Tibial artery (tissue), 4 donors: Measurements from ENCODE around the gene MLLT10.

Experiments used
- DNase-seq, 2 donors: peaks; one replicate each; pipeline ENCODE4 v3.0.0-alpha.2; 2019
- H3K27ac ChIP-seq, 2 donors: fragments of 200-600 bp; sonication (generic) in 1 of 2; 1 replicate in 1 of 2; 2 replicates in 1 of 2; pipeline ENCODE4 v1.5.1; 2018 to 2019; ENCODE audit warnings: mild to moderate bottlenecking in 1 of 2
- H3K27me3 ChIP-seq, 2 donors: fragments of 200-600 bp; sonication (generic) in 1 of 2; one replicate each; pipeline versions ENCODE4 v1.5.1 to v1.6.0; 2016 to 2019
- H3K36me3 ChIP-seq, 3 donors: fragments of 200-600 bp; sonication (generic) in 2 of 3; one replicate each; pipeline ENCODE4 v1.5.1; 2016 to 2019; ENCODE audit warnings: mild to moderate bottlenecking in 2 of 3
- H3K4me1 ChIP-seq, 4 donors: fragments of 200-600 bp; sonication (generic) in 2 of 4; 1 replicate in 3 of 4; 2 replicates in 1 of 4; pipeline ENCODE4 v1.5.1; 2016 to 2019
- H3K4me3 ChIP-seq, 2 donors: fragments of 200-600 bp; sonication (generic) in 1 of 2; 1 replicate in 1 of 2; 2 replicates in 1 of 2; pipeline ENCODE4 v1.5.1; 2018 to 2019; ENCODE audit warnings: mild to moderate bottlenecking in 2 of 2
- H3K9me3 ChIP-seq, 3 donors: fragments of 200-600 bp; sonication (generic) in 1 of 3; one replicate each; pipeline ENCODE4 v1.5.1; 2016 to 2019
- CTCF ChIP-seq, 2 experiments: fragments of 200-600 bp in 1 of 2; fragments of 450-650 bp in 1 of 2; IDR thresholded peaks; one replicate each; pipeline ENCODE4 v1.5.1; 2017 to 2019; ENCODE audit warnings: antibody characterized with exemption in 2 of 2, mild to moderate bottlenecking in 1 of 2, moderate library complexity in 1 of 2
- intact Hi-C: fragments of 100-400 bp; cut with DNase I; formaldehyde crosslinking; loops from one replicate; pipeline ENCODE4 v1.15.0; 2023; ENCODE audit warnings: low total_unique reads

The MLLT10 gene

GRCh38 chr10:21511946-21512572, 22.0 kb upstream of the MLLT10 start:
- Histone ChIP-seq H3K27me3 (peaks cover 0 to 69% of the 10 kb centered on the region in 2 donors), H3K4me3 (no peak overlapping the region), H3K27ac (no peak overlapping the region), H3K4me1 (peaks cover 0 to 16% (median 12%) of the 10 kb centered on the region in 4 donors), H3K9me3 (no peaks in the 10 kb centered on the region), H3K36me3 (no peaks in the 10 kb centered on the region)
- DNase-seq, result no peak
- TF ChIP-seq CTCF (IDR thresholded peaks at IDR 0.05), result no peak
- intact Hi-C loops, result loop anchor here (10.0 kb wide), 2 partner anchors 733 to 923 kb away; no protein-coding TSS in a partner anchor

- Histone ChIP-seq H3K9me3 (no peaks in the 10 kb centered on the region), H3K36me3 (no peaks in the 10 kb centered on the region), H3K4me1 (peaks cover 0 to 23% (median 18%) of the 10 kb centered on the region in 4 donors), H3K4me3 (no peak overlapping the region), H3K27ac (no peak overlapping the region), H3K27me3 (peaks cover 0 to 69% of the 10 kb centered on the region in 2 donors)
- TF ChIP-seq CTCF (IDR thresholded peaks at IDR 0.05), result no peak
- intact Hi-C loops, result loop anchor here (10.0 kb wide), 2 partner anchors 732 to 922 kb away; no protein-coding TSS in a partner anchor
- no peak for DNase-seq
These were observed 21.2 kb upstream of the MLLT10 start for GRCh38 chr10:21512573-21513404.

GRCh38 chr10:21513405-21513788, 20.6 kb upstream of the MLLT10 start:
- Histone ChIP-seq H3K9me3 (no peaks in the 10 kb centered on the region), H3K36me3 (no peaks in the 10 kb centered on the region), H3K4me3 (no peak overlapping the region), H3K27ac (no peak overlapping the region), H3K27me3 (peaks cover 0 to 73% of the 10 kb centered on the region in 2 donors), H3K4me1 (peaks cover 0 to 27% (median 18%) of the 10 kb centered on the region in 4 donors)
- intact Hi-C loops, result loop anchor here (10.0 kb wide), 2 partner anchors 731 to 921 kb away; no protein-coding TSS in a partner anchor
- TF ChIP-seq CTCF (IDR thresholded peaks at IDR 0.05), result no peak
- DNase-seq, result no peak

- no peak for DNase-seq
- Histone ChIP-seq H3K27me3 (peaks cover 0 to 74% of the 10 kb centered on the region in 2 donors), H3K4me1 (peaks cover 0 to 31% (median 18%) of the 10 kb centered on the region in 4 donors), H3K36me3 (no peaks in the 10 kb centered on the region), H3K4me3 (no peak overlapping the region), H3K9me3 (no peaks in the 10 kb centered on the region), H3K27ac (no peak overlapping the region)
- no peak for TF ChIP-seq CTCF (IDR thresholded peaks at IDR 0.05)
- intact Hi-C loops, result loop anchor here (10.0 kb wide), 2 partner anchors 731 to 921 kb away; no protein-coding TSS in a partner anchor
These were observed 19.8 kb upstream of the MLLT10 start for GRCh38 chr10:21514129-21514817.

- DNase-seq, result no peak
- H3K9me3 ChIP-seq, result no peaks in the 10 kb centered on the region
- H3K4me3 ChIP-seq, result no peak overlapping the region
- H3K36me3 ChIP-seq, result no peaks in the 10 kb centered on the region
- peaks cover 0 to 31% (median 20%) of the 10 kb centered on the region in 4 donors for H3K4me1 ChIP-seq
- no peak overlapping the region for H3K27ac ChIP-seq
- H3K27me3 ChIP-seq, result peaks cover 0 to 74% of the 10 kb centered on the region in 2 donors
- TF ChIP-seq CTCF (IDR thresholded peaks at IDR 0.05), result no peak
- intact Hi-C loops, result loop anchor here (10.0 kb wide), 2 partner anchors 730 to 920 kb away; no protein-coding TSS in a partner anchor
These were observed 19.1 kb upstream of the MLLT10 start for GRCh38 chr10:21514818-21515351.
